Muscle of leg (tissue), 11 donors: ENCODE data around the gene THSD4. TPM values are rescaled to one million over a fixed set of nuclear protein-coding genes. Genes with fewer than 3 reads are reported as not detected.

ENCODE experiments used
- DNase-seq: peaks from one replicate; pipeline ENCODE4 v3.0.0; 2013
- H3K27ac ChIP-seq: one replicate; pipeline ENCODE4 v1.5.1; 2013; ENCODE audit warnings: mild to moderate bottlenecking, low read length, control low read depth
- H3K27me3 ChIP-seq: one replicate; pipeline ENCODE4 v1.6.1; 2013; ENCODE audit warnings: low read length; ENCODE audit not compliant: control insufficient read depth, insufficient read depth
- H3K36me3 ChIP-seq: one replicate; pipeline ENCODE4 v1.6.1; 2013; ENCODE audit warnings: low read length; ENCODE audit not compliant: control insufficient read depth, insufficient read depth
- H3K4me1 ChIP-seq: one replicate; pipeline ENCODE4 v1.6.1; 2013; ENCODE audit warnings: low read length; ENCODE audit not compliant: control insufficient read depth, insufficient read depth
- H3K4me3 ChIP-seq: one replicate; pipeline ENCODE4 v1.5.1; 2013; ENCODE audit warnings: low read length, control low read depth
- H3K9me3 ChIP-seq: replicated peaks from 2 replicates; pipeline ENCODE4 v1.6.1; 2013; ENCODE audit warnings: low read depth, low read length; ENCODE audit not compliant: control insufficient read depth
- WGBS: methylation state at CpG from one replicate; pipeline ENCODE4 v1.1.5; 2013; ENCODE audit warnings: missing lambda C conversion rate; ENCODE audit not compliant: insufficient coverage; 5-methylcytosine and 5-hydroxymethylcytosine counted together
- polyA plus RNA-seq, 8 donors: library from polyadenylated mRNA; unstranded; fragments of 120-200 nt; gene quantifications; one replicate each; pipeline versions ENCODE4 v1.2.1 to v1.2.3, GENCODE V29; 2013; ENCODE audit warnings: inconsistent platforms in 1 of 8, low replicate concordance in 1 of 8; ENCODE audit not compliant: insufficient read length in 8 of 8, insufficient read depth in 1 of 8
- total RNA-seq: library from RNA; stranded (reverse); fragments of 120-200 nt; gene quantifications from one replicate; pipeline ENCODE4 v1.2.4, GENCODE V29; 2013

The THSD4 gene
- total and polyA plus RNA-seq, 9 donors: 17.6 to 33.8 (median 25.5) TPM

DNA sequence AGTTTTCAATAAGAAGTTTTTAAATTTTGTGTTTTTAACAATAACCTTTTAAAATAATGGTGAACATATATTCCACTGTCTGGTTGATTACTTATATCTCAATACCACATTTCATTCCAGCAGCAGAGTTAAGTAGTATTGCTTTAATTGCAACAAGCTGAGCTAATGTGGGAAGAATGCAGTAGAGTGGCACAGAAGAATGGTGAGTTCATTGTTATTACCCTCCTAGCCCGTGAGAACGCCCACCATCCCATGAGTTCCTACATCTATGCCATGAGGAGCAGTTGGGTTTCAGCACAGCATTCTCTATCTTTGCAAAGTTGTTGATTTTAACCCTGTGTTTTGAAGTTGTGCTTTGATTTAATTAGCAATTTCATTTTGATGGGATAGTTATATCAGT, 677.2 kb downstream of the THSD4 start:
- Histone ChIP-seq H3K9me3 (no peaks in the 10 kb centered on the region), H3K4me1 (no peaks in the 10 kb centered on the region), H3K27ac (no peak overlapping the region), H3K36me3 (no peaks in the 10 kb centered on the region), H3K4me3 (no peak overlapping the region), H3K27me3 (no peaks in the 10 kb centered on the region)
- no peak for DNase-seq
- no CpG with 5 or more reads among the region's 2 CpGs for WGBS

DNA sequence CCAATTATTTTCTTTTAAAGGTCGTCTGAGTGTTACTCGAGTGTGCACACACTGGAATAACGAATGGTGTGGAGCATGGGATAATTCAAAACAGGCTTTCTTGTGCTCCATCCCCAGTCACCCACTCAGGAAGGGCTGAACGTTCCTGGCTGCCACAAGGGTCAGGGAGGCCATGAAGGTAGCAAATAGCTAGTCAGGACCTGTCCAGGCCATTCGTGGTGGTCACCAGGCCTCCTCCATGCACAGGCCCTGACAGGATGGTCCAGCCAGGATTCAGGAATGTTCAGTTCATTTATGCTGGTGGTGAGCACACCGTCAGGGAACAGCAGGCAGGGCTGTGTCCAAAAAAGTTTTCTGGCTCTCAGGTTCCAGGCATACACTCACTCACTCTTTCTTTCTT, 683.4 kb downstream of the THSD4 start:
- WGBS: 70% methylated on average over 5 of the region's 6 CpGs
- no peaks in the 10 kb centered on the region for H3K36me3 ChIP-seq
- H3K27me3 ChIP-seq: no peaks in the 10 kb centered on the region
- no peak overlapping the region for H3K27ac ChIP-seq
- no peak for DNase-seq
- H3K4me3 ChIP-seq: no peak overlapping the region
- H3K9me3 ChIP-seq: no peaks in the 10 kb centered on the region
- H3K4me1 ChIP-seq: peaks cover 9% of the 10 kb centered on the region

DNA sequence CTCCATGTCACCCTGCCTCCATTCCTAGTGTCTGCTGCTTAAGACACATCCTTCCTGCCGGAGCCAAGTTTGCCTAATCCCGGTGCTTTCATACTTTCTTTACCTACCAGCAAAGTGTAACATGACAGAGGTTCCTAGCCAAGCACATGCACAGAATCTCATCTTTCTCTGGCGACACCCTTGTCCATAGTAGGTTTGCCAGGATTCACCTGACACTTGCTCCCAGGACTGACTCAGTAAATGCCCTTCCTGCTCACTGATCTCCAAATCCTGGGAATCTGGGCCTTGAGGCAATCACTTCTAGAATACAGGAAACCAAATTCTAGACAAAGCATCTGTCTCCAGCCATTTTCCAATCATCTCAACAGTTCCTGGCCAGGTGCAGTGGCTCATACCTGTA, 684.9 kb downstream of the THSD4 start:
- 87% methylated on average over 3 of the region's 3 CpGs for WGBS

DNA sequence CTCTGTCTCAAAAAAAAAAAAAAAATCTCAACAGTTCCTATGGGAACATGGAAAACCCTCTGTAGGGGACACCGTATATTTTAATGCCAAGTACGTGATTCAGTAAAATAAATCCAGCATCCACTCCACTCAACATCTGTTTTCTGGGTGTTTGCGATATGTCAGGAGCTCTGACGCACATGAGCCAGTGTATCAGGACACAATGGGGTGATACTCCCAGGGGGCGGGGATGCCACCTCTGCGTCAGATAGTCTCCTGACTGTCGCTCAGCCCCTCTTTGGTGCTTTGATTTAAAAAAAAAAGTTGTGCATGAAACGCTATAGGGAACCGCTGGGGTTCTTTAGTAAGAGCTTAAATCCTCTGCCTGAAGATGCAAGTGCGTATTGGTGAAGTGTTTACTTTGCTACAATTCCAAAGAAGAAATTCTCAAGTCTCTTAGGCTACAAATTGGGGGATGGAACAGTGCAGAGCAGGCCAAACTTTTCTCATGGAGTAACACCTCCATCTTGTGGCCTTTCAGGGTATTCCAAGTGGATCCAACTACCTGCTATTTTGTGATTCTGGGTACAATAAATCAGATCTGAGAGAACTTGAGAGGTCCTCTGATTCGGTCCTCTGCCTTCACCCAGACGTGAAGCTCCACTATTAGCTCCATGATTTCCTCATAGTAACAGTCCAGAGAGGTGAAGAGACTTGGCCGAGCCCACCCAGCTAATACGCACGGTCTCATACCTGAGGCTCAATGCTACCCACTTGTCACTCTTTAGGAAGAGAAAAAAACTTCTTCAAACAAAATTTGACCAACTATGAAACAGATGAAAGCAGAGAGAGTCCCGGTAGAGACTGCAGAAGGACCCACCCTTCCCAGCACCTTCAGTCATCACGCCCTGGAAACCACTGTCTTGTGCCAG, 685.8 kb downstream of the THSD4 start:
- Histone ChIP-seq H3K4me1 (peaks cover 32% of the 10 kb centered on the region), H3K9me3 (no peaks in the 10 kb centered on the region), H3K27ac (no peak overlapping the region), H3K27me3 (no peaks in the 10 kb centered on the region), H3K4me3 (no peak overlapping the region), H3K36me3 (no peaks in the 10 kb centered on the region)
- DNase-seq: peak; percentile 90
- 17% methylated on average over 6 of the region's 17 CpGs for WGBS

More for the DNA sequence above, 684.9 kb downstream of the THSD4 start:
- peaks cover 24% of the 10 kb centered on the region for H3K4me1 ChIP-seq
- DNase-seq: no peak
- no peak overlapping the region for H3K27ac ChIP-seq
- H3K9me3 ChIP-seq: no peaks in the 10 kb centered on the region
- no peaks in the 10 kb centered on the region for H3K27me3 ChIP-seq
- H3K36me3 ChIP-seq: no peaks in the 10 kb centered on the region
- H3K4me3 ChIP-seq: no peak overlapping the region

DNA sequence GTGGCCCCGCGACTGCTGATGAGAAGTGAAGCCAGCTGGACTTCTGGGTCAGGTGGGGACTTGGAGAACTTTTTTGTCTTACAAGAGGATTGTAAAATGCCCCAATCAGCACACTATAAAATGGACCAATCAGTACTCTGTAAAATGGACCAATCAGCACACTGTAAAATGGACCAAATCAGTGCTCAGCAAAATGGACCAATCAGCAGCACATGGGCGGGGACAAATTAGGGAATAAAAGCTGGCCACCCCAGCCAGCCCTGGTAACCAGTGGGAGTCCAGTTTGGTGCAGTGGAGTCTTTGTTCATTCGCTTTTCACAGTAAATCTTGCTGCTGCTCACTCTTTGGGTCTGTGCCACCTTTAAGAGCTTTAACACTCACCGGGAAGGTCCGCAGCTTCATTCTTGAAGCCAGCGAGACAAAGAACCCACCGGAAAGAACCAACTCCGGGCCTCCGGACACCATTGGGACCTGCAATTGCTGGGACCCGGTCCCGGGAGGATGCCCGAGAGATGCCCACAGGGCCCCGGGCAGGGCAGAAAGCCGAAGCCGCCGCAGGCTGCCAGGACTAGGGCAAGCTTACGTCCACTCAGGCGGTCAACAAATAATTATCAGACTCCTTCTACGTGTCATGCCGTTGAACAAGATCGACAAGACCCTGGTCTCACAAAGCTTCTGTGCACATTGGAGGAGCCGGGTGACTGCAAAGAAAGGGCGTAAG, 686.8 kb downstream of the THSD4 start:
- DNase-seq: no peak
- Histone ChIP-seq H3K27me3 (no peaks in the 10 kb centered on the region), H3K4me3 (no peak overlapping the region), H3K4me1 (peaks cover 42% of the 10 kb centered on the region), H3K9me3 (no peaks in the 10 kb centered on the region), H3K27ac (no peak overlapping the region), H3K36me3 (no peaks in the 10 kb centered on the region)
- WGBS: 91% methylated on average over 22 of the region's 24 CpGs

DNA sequence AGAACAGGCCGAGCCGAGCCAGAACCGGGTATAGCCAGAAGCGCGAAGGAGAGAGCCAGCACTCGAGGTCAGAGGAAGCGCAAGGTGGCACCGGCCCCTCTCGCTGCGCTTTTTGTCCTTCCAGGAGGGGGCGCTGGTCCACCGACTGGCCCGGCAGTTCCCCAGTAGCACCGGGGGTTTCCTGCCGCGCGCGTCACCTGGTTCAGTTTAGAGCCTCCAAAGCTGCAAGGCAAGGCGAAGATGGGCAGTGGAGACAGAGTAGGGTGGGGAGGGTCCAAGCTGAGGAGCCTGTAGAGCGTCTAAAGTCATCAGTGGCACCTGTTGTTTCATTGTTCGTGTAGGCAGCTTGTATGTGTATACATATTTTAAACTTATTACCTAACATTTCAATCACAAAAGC, 687.5 kb downstream of the THSD4 start:
- WGBS: 54% methylated on average over 14 of the region's 21 CpGs

DNA sequence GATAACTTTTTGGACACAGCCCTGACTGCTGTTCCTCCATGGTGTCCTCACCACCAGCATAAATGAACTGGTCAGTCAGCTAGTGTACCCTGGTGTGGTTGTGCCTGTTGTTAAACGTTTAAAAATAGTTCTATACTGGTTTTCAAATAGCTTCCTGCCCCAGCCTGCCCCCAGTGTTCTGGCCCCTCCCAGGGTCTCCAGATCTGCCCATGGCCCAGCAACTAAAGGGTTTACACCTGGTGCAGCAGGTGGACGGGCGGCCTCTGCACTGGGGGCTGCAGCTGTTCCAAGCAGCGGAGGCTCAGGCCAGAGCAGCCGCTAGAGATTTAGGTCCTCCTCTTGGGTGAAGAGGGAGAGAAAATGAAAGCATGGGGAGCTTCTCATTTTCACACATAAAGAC, 689.0 kb downstream of the THSD4 start:
- no peak overlapping the region for H3K4me3 ChIP-seq
- no CpG with 5 or more reads among the region's 5 CpGs for WGBS
- DNase-seq: peak; percentile 64
- H3K9me3 ChIP-seq: no peaks in the 10 kb centered on the region
- H3K27ac ChIP-seq: no peak overlapping the region
- no peaks in the 10 kb centered on the region for H3K27me3 ChIP-seq
- H3K36me3 ChIP-seq: no peaks in the 10 kb centered on the region
- H3K4me1 ChIP-seq: peaks cover 60% of the 10 kb centered on the region

More for the DNA sequence above, 687.5 kb downstream of the THSD4 start:
- Histone ChIP-seq H3K9me3 (no peaks in the 10 kb centered on the region), H3K27me3 (no peaks in the 10 kb centered on the region), H3K27ac (no peak overlapping the region), H3K4me1 (peaks cover 48% of the 10 kb centered on the region), H3K36me3 (no peaks in the 10 kb centered on the region), H3K4me3 (no peak overlapping the region)
- DNase-seq: no peak

DNA sequence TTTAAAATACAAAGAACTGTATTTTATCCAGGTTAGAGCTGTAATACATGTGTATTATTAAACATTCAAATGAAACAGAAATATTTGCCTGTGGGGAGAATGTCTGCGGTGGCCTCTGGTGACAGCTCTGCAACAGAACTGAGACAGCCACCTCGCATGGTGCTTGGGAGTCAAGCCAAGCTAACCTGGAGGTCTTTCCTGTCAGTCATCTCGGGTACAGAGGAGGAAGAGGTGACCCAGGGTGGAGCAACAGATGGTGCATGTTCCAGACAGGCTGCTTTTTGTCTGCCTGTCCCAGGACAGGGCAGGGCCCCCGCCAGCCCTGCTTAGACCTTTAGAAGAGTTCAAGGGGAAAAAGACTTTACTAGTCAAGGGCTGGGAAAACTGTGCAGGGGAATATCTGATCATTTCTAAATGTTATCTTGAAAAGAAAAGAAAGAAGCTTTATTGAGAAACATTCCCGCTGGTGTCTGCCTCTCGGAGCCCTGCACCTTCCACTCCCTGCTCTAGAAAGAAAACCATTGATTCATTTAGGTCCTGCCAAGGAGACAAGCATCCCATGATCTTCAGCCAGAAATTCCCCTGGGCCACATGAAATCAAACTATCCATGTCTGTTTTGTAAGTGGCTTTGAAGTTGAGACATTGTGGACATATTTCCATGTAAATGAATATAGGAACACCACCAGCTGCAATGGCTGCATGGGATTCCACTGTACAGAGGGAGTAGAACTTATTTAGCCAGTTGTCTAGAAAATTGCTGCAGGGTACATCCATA, 689.6 kb downstream of the THSD4 start:
- H3K27ac ChIP-seq: peak overlapping the region; percentile 62
- no peaks in the 10 kb centered on the region for H3K27me3 ChIP-seq
- no peak overlapping the region for H3K4me3 ChIP-seq
- H3K4me1 ChIP-seq: peaks cover 62% of the 10 kb centered on the region
- no peaks in the 10 kb centered on the region for H3K9me3 ChIP-seq
- peak; percentile 69 for DNase-seq
- H3K36me3 ChIP-seq: no peaks in the 10 kb centered on the region
- WGBS: 17% methylated on average over 1 of the region's 6 CpGs

DNA sequence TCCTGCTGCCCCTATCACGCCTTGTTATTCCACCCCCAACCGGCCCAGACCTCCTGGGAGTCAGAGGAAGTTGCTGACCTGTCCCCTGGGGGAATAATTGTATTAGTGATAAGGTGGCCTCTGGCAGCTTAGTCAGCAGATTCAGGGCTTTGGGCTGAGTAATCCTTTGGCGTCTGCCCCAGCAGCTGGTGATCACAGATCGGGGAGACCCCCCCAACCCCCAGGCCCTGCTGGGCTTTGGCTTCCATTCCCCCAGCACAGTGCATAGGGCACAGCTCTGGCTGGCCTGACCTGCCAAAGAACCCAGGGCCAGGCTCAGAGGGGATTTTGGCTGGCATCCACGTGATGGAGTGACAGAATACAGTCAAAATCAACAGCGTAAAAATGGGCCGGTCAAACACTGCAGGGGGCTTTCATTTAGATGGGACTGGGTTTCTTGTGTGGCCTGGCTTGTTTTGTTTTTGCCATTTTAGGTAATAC, 691.2 kb downstream of the THSD4 start:
- DNase-seq: peak; percentile 48
- Histone ChIP-seq H3K4me3 (no peak overlapping the region), H3K4me1 (peaks cover 66% of the 10 kb centered on the region), H3K36me3 (no peaks in the 10 kb centered on the region), H3K27ac (no peak overlapping the region), H3K27me3 (no peaks in the 10 kb centered on the region), H3K9me3 (no peaks in the 10 kb centered on the region)
- 40% methylated on average over 2 of the region's 7 CpGs for whole genome bisulfite sequencing
